Natural killer cell (primary cell): ENCODE results near the gene CARD11. TPM values are rescaled to one million over a fixed set of nuclear protein-coding genes. Genes with fewer than 3 reads are reported as not detected.

ENCODE experiments used
- ATAC-seq, 3 donors: fragments of 150-1000 bp in 2 of 3; fragments of 200-7000 bp in 1 of 3; cut with Tn5 transposase; 1 replicate in 1 of 3; 2 replicates in 2 of 3; pipeline ENCODE4 v1.10.0; 2021; ENCODE audit warnings: mild to moderate bottlenecking in 2 of 3, moderate library complexity in 2 of 3
- DNase-seq, 2 donors: peaks; one replicate each; pipeline versions ENCODE4 v3.0.0 to v3.0.0-alpha.2; 2013 to 2021; ENCODE audit warnings: mixed read lengths in 1 of 2
- H3K27ac ChIP-seq: one replicate; pipeline ENCODE4 v1.5.1; 2013; ENCODE audit warnings: mild to moderate bottlenecking, low read length
- H3K27me3 ChIP-seq: one replicate; pipeline ENCODE4 v1.6.1; 2013; ENCODE audit warnings: low read length; ENCODE audit not compliant: control insufficient read depth, insufficient read depth
- H3K36me3 ChIP-seq: one replicate; pipeline ENCODE4 v1.6.1; 2013; ENCODE audit warnings: low read length; ENCODE audit not compliant: control insufficient read depth, insufficient read depth
- H3K4me1 ChIP-seq: one replicate; pipeline ENCODE4 v1.6.1; 2013; ENCODE audit warnings: low read length; ENCODE audit not compliant: control insufficient read depth, insufficient read depth
- H3K4me3 ChIP-seq: one replicate; pipeline ENCODE4 v1.5.1; 2013; ENCODE audit warnings: low read length
- H3K9me3 ChIP-seq: one replicate; pipeline ENCODE4 v1.6.1; 2013; ENCODE audit warnings: low read length; ENCODE audit not compliant: control insufficient read depth, insufficient read depth
- H3K27ac Mint-ChIP-seq, 2 donors: one replicate each; pipeline ENCODE4 v1.8.0; 2022; ENCODE audit warnings: mild to moderate bottlenecking in 2 of 2, mixed read lengths in 2 of 2, moderate library complexity in 1 of 2
- H3K27me3 Mint-ChIP-seq, 2 donors: one replicate each; pipeline ENCODE4 v1.8.0; 2022; ENCODE audit warnings: low read depth in 2 of 2, mixed read lengths in 2 of 2
- H3K36me3 Mint-ChIP-seq: one replicate; pipeline ENCODE4 v1.8.0; 2022; ENCODE audit warnings: mixed read lengths
- H3K4me1 Mint-ChIP-seq, 2 donors: one replicate each; pipeline ENCODE4 v1.8.0; 2022; ENCODE audit warnings: mixed read lengths in 2 of 2
- H3K4me3 Mint-ChIP-seq: one replicate; pipeline ENCODE4 v1.8.0; 2022; ENCODE audit warnings: mild to moderate bottlenecking, moderate library complexity, mixed read lengths
- H3K9me3 Mint-ChIP-seq, 2 donors: one replicate each; pipeline ENCODE4 v1.8.0; 2022; ENCODE audit warnings: mixed read lengths in 2 of 2
- CTCF ChIP-seq: fragments of 200-600 bp; IDR thresholded peaks from one replicate; pipeline ENCODE4 v1.8.0; 2022; ENCODE audit warnings: antibody characterized with exemption
- WGBS: methylation state at CpG from one replicate; pipeline ENCODE4 v1.1.7; 2013; ENCODE audit warnings: missing lambda C conversion rate; ENCODE audit not compliant: insufficient coverage; 5-methylcytosine and 5-hydroxymethylcytosine counted together
- intact Hi-C: fragments of 100-400 bp; cut with micrococcal nuclease; formaldehyde crosslinking; loops from one replicate; pipeline ENCODE4 v1.14.2; 2022
- total RNA-seq, 4 donors: library from RNA; stranded (reverse); fragments of 120-200 nt in 1 of 4; gene quantifications; one replicate each; pipeline versions ENCODE4 v1.2.3 to v1.2.4, GENCODE V29; 2013 to 2022

CARD11 gene
- total RNA-seq, 3 donors from 2014 or later (not counting 1 experiment from before 2014, with no cell fraction given): 196 to 233 (median 199) TPM

GRCh38 chr7:2856388-2857169 is 187.1 kb downstream of the CARD11 start:
- ATAC-seq: peak in 1 of 3 donors; percentile 34
- Histone ChIP-seq H3K9me3 (no peaks in the 10 kb centered on the region), H3K36me3 (no peaks in the 10 kb centered on the region), H3K27me3 (no peaks in the 10 kb centered on the region), H3K4me3 (no peak overlapping the region), H3K4me1 (peaks cover 5% of the 10 kb centered on the region), H3K27ac (no peak overlapping the region)
- H3K36me3 Mint-ChIP-seq: no peaks in the 10 kb centered on the region
- DNase-seq: no peak
- H3K9me3 Mint-ChIP-seq: no peaks in the 10 kb centered on the region
- H3K4me1 Mint-ChIP-seq: no peaks in the 10 kb centered on the region
- intact Hi-C loops: no loop called here
- peaks cover 6 to 8% of the 10 kb centered on the region in 2 donors for H3K27me3 Mint-ChIP-seq
- 73% methylated on average over 5 of the region's 5 CpGs for WGBS
- no peak for TF ChIP-seq CTCF
- H3K4me3 Mint-ChIP-seq: no peak overlapping the region
- no peak overlapping the region for H3K27ac Mint-ChIP-seq

Other genes with a start within 250 kb of the CARD11 start
- gene GNA12, start 199.6 kb downstream of the CARD11 start, total RNA-seq: 10 to 100 TPM; 12.6 to 20.2 (median 19.5) TPM